ENCODE results near the gene MITD1. TPM values are rescaled to one million over a fixed set of nuclear protein-coding genes. Genes with fewer than 3 reads are reported as not detected.
A peak's percentile ranks its signal among the peaks of the same experiment; 100 is the strongest.

Gene MITD1
- total RNA-seq (2021) (22.3 and 25.3 TPM in 2 replicates), Bru-seq, nascent RNA (percentile 80 among the genes with signal in this experiment), BruChase-seq, experiment 1, labeled RNA remaining after a 2-hour chase (percentile 87 among the genes with signal in this experiment), BruChase-seq, experiment 2, labeled RNA remaining after a 6-hour chase (percentile 81 among the genes with signal in this experiment)
- long read RNA-seq, transcript MITD1-201 (7 exons, 939 nt) = major isoform, 9 of 26 reads
- long read RNA-seq, partial matches to known transcripts = 4 of 26 reads
- long read RNA-seq, other reads (novel, unspliced or antisense) = 10 of 26 reads

DNA sequence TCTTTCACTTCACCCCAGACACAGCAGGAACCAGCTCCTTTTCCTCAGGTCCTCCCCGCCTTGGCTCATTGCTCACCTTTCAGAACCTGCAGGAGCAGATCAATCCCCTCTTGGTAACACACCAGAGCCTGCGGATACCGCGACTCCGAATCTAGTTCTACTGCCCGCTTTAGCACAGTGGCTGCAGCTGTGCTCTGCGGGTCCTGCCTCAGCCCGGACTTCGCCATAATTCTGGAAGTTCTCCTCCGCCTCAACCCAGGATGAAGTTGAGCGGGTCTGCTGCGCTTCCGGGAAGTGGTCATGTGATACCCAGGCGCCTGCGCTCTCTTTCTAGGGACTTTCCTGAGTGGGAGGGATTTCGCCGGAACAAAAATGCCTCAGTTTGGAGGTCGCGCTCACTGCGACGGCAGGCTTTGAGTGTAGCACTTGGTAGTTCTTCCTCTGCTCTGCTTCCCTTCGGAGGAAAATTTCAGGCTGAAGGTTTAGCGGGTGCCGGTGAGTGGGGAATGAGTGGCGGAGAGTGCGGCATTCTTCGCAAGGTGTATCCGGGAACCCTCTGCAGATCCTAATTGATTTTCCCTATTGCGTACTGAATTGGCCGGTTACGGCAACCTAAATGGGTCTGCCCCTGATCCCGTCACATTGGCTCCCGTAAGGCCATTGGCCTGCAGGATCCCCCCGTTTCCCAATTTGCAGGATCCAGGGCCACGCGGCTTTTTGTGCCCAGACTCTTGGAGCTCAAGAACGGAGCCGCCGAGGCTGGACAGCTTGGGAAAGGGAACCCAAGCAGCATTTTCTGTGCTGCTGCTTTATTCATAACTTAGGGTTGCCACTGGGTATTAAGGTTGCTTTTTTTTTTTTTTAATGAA lies at the start of gene MITD1, which contains the start of gene MRPL30:
Gene MITD1 (minus strand): TSS at position 304 of the 869 bp plus-strand sequence. CDS start 77 bp downstream, at position 227.
Gene MRPL30 (plus strand): TSS at position 430 of the 869 bp plus-strand sequence. CDS start 5,020 bp downstream, outside the sequence.
- TSS peak; percentile 81 for BruUV-seq (replicated peaks)
- TF ChIP-seq, protein P1, sequence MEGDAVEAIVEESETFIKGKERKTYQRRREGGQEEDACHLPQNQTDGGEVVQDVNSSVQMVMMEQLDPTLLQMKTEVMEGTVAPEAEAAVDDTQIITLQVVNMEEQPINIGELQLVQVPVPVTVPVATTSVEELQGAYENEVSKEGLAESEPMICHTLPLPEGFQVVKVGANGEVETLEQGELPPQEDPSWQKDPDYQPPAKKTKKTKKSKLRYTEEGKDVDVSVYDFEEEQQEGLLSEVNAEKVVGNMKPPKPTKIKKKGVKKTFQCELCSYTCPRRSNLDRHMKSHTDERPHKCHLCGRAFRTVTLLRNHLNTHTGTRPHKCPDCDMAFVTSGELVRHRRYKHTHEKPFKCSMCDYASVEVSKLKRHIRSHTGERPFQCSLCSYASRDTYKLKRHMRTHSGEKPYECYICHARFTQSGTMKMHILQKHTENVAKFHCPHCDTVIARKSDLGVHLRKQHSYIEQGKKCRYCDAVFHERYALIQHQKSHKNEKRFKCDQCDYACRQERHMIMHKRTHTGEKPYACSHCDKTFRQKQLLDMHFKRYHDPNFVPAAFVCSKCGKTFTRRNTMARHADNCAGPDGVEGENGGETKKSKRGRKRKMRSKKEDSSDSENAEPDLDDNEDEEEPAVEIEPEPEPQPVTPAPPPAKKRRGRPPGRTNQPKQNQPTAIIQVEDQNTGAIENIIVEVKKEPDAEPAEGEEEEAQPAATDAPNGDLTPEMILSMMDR (conservative IDR thresholded peaks at IDR 0.05; ENCODE audit: low read depth, low read length) = no peak
- no peak for TF ChIP-seq EZH2 (IDR thresholded peaks at IDR 0.05; ENCODE audit: borderline replicate concordance, low read depth, low read length, poor library complexity, severe bottlenecking)
- Histone ChIP-seq H3K4me3 (ENCODE audit: low read depth, low read length, poor library complexity, severe bottlenecking) (peak within 1 kb of the TSS; percentile 81), H3K9me3 (ENCODE audit: low read depth, low read length, poor library complexity, severe bottlenecking) (no peaks in the 10 kb centered on the region), H3K36me3 (ENCODE audit: insufficient read depth, low read length, poor library complexity, severe bottlenecking) (no peaks in the 10 kb centered on the region), H3K27me3 (replicated peaks; ENCODE audit: insufficient read depth, low read depth, low read length, poor library complexity) (no peaks in the 10 kb centered on the region), H3K27ac (ENCODE audit: low read depth, low read length, poor library complexity, severe bottlenecking) (peak within 1 kb of the TSS; percentile 68), H3K4me1 (ENCODE audit: insufficient read depth, low read length, poor library complexity, severe bottlenecking) (peaks cover 13% of the 10 kb centered on the region)
- CTCF ChIA-PET = interaction anchor here (0.7 kb wide), 2 partner anchors 13 to 245 kb away, joined by 3 to 4 read pairs; partner anchors contain the start of gene CRACDL
- DNase-seq (ENCODE audit: low spot score) = peak; percentile 97
- intact Hi-C loops (cut with micrococcal nuclease; ENCODE audit: unreplicated experiment) = loop anchor here (1.0 to 2.0 kb wide), 3 partner anchors 26 to 309 kb away; partner anchors contain the start of genes LIPT1, REV1, TSGA10 and TXNDC9
- POLR2A ChIA-PET (ENCODE audit: low non-redundant PET) = interaction anchor here (0.7 kb wide), 1 partner anchor 14 kb away, joined by 3 read pairs; no protein-coding TSS in a partner anchor

- no peaks in the 10 kb centered on the region for H3K36me3 ChIP-seq (ENCODE audit: insufficient read depth, low read length, poor library complexity, severe bottlenecking)
- no TSS peak for BruUV-seq (replicated peaks)
- no peak overlapping the region for H3K27ac ChIP-seq (ENCODE audit: low read depth, low read length, poor library complexity, severe bottlenecking)
- no peaks in the 10 kb centered on the region for H3K4me1 ChIP-seq (ENCODE audit: insufficient read depth, low read length, poor library complexity, severe bottlenecking)
- ChIA-PET POLR2A (ENCODE audit: low non-redundant PET) (no interaction called here), CTCF (no interaction called here)
- TF ChIP-seq, protein P1 (conservative IDR thresholded peaks at IDR 0.05; ENCODE audit: low read depth, low read length) = no peak
- no peaks in the 10 kb centered on the region for H3K27me3 ChIP-seq (replicated peaks; ENCODE audit: insufficient read depth, low read depth, low read length, poor library complexity)
- no peaks in the 10 kb centered on the region for H3K9me3 ChIP-seq (ENCODE audit: low read depth, low read length, poor library complexity, severe bottlenecking)
- intact Hi-C loops (cut with micrococcal nuclease; ENCODE audit: unreplicated experiment) = no loop called here
- no peak overlapping the region for H3K4me3 ChIP-seq (ENCODE audit: low read depth, low read length, poor library complexity, severe bottlenecking)
- no peak for DNase-seq (ENCODE audit: low spot score)
Measured at GRCh38 chr2:99217929-99218501, 37.2 kb upstream of the MITD1 start.

DNA sequence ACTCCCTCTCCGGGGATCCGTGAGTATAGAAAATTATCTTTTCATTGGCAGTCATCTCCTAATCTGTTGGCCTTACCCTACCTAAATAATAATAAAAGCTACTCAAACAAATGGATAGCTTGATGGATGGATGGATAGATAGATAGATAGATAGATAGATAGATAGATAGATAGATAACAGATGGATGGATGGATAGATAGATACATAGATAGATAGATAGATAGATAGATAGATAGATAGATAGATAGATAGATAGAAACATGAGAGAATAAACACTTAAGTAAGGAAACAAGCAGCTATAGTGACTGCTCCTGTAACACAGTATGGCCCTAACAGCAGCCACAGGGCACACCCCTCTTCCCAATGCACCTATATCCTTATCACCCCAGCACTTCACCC lies 35.2 kb upstream of the MITD1 start:
- Histone ChIP-seq H3K36me3 (ENCODE audit: insufficient read depth, low read length, poor library complexity, severe bottlenecking) (no peaks in the 10 kb centered on the region), H3K4me1 (ENCODE audit: insufficient read depth, low read length, poor library complexity, severe bottlenecking) (no peaks in the 10 kb centered on the region), H3K9me3 (ENCODE audit: low read depth, low read length, poor library complexity, severe bottlenecking) (no peaks in the 10 kb centered on the region), H3K4me3 (ENCODE audit: low read depth, low read length, poor library complexity, severe bottlenecking) (no peak overlapping the region), H3K27me3 (replicated peaks; ENCODE audit: insufficient read depth, low read depth, low read length, poor library complexity) (no peaks in the 10 kb centered on the region), H3K27ac (ENCODE audit: low read depth, low read length, poor library complexity, severe bottlenecking) (no peak overlapping the region)
- BruUV-seq (replicated peaks) = no TSS peak
- intact Hi-C loops (cut with micrococcal nuclease; ENCODE audit: unreplicated experiment) = no loop called here
- TF ChIP-seq, protein P1 (conservative IDR thresholded peaks at IDR 0.05; ENCODE audit: low read depth, low read length) = no peak
- no peak for TF ChIP-seq EZH2 (IDR thresholded peaks at IDR 0.05; ENCODE audit: borderline replicate concordance, low read depth, low read length, poor library complexity, severe bottlenecking)
- POLR2A ChIA-PET (ENCODE audit: low non-redundant PET) = no interaction called here
- CTCF ChIA-PET = no interaction called here
- DNase-seq (ENCODE audit: low spot score) = no peak
